Effector memory CD8-positive, alpha-beta T cell (primary cell): ENCODE results near the gene PPP1R16B.

ENCODE experiments used
- ATAC-seq: fragments of 150-1000 bp; cut with Tn5 transposase; replicated peaks from 2 replicates; pipeline ENCODE4 v1.10.0; 2021; ENCODE audit warnings: mild to moderate bottlenecking, moderate library complexity
- DNase-seq, 3 experiments: peaks; one replicate each; pipeline ENCODE4 v3.0.0; 2021
- H3K27ac Mint-ChIP-seq, 2 donors: one replicate each; pipeline ENCODE4 v1.8.0; 2022; ENCODE audit warnings: mild to moderate bottlenecking in 2 of 2, mixed read lengths in 2 of 2, moderate library complexity in 2 of 2
- H3K27me3 Mint-ChIP-seq, 2 donors: one replicate each; pipeline ENCODE4 v1.8.0; 2022; ENCODE audit warnings: mixed read lengths in 2 of 2
- H3K36me3 Mint-ChIP-seq: one replicate; pipeline ENCODE4 v1.8.0; 2022; ENCODE audit warnings: mild to moderate bottlenecking, moderate library complexity, mixed read lengths; ENCODE audit not compliant: insufficient read depth
- H3K4me1 Mint-ChIP-seq, 2 donors: one replicate each; pipeline ENCODE4 v1.8.0; 2022; ENCODE audit warnings: low read depth in 2 of 2, mixed read lengths in 2 of 2
- H3K4me3 Mint-ChIP-seq, 2 donors: one replicate each; pipeline ENCODE4 v1.8.0; 2022; ENCODE audit warnings: mild to moderate bottlenecking in 2 of 2, mixed read lengths in 2 of 2, moderate library complexity in 2 of 2
- H3K9me3 Mint-ChIP-seq, 2 donors: one replicate each; pipeline ENCODE4 v1.8.0; 2022; ENCODE audit warnings: mixed read lengths in 2 of 2
- total RNA-seq, 9 experiments: gene quantifications; one replicate each; lab custom pipeline; 2026; lab: John Stamatoyannopoulos, UW

PPP1R16B gene
- 163 to 834 (median 446) reads per million in 9 experiments for total RNA-seq

DNA sequence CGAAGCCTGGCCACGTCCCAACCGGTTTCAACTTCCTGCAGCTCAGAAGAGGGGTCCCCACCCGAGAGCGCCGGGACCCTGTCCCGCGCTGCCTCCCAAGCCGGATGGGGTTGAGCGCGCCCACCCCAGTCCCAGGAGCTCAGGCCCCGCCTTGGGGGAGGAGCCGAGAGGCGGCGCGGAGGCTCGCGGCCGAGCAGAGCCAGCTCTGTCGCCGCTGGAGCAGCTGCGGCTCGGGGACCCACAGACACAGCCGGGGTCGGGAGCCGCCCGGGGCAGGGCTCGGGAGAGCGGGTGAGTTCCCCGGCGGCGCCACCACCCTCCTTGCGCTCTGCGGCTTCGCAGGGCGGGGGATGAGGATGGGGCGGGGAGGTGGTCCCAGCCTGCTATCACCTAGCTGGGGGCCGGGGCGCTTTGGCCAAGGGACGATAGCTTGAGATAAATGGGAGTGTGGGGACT, at the start of gene PPP1R16B:
TSS of gene PPP1R16B (plus strand) at position 196 of the 456 bp plus-strand sequence. CDS start 30,229 bp downstream, outside the sequence.
- H3K27me3 Mint-ChIP-seq: no peaks in the 10 kb centered on the region
- H3K4me1 Mint-ChIP-seq: peaks cover 45 to 50% of the 10 kb centered on the region in 2 donors
- ATAC-seq: peak; percentile 65

DNA sequence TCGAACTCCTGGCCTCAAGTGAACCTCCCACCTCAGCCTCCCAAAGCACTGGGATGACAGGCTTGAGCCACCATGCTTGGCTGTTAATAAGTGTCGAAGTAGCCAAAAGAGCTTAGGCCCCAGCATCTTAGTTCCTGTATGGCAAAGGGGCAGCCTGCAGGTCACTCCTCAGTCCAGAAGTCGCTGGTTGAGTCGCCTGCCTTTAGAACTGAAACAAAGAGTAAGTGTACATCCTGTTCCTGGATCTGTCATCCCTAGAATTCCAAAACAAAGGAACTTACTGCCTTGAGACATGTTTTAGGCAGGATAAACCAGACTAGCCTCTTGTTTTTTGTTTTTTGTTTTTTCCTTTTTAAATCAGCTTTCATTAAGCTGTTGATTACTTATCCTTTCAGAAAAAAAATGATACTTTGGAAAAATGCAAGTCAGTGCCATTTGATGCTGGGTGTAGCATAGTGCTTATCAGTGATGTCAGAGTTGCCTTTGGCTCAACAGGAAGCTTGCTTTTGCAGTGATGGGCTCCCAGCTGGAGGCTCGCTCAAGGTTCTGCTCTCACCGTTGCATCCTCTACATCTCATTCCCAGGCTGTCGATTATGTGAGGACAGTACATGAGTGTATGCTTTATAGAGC, 48.2 kb upstream of the PPP1R16B start:
- Mint-ChIP-seq H3K27ac (no peak overlapping the region), H3K36me3 (peaks cover 67% of the 10 kb centered on the region), H3K4me1 (peaks cover 0 to 3% of the 10 kb centered on the region in 2 donors), H3K9me3 (no peaks in the 10 kb centered on the region), H3K4me3 (no peak overlapping the region), H3K27me3 (no peaks in the 10 kb centered on the region)
- ATAC-seq (no peak), DNase-seq (no peak)

More for the DNA sequence above, at the start of gene PPP1R16B:
- peak; percentile 88 to 89 (median 88) for DNase-seq
- Mint-ChIP-seq H3K9me3 (no peaks in the 10 kb centered on the region), H3K27ac (peak within 1 kb of the TSS; percentile 98 to 99), H3K36me3 (peaks cover 61% of the 10 kb centered on the region), H3K4me3 (peak within 1 kb of the TSS; percentile 85)

DNA sequence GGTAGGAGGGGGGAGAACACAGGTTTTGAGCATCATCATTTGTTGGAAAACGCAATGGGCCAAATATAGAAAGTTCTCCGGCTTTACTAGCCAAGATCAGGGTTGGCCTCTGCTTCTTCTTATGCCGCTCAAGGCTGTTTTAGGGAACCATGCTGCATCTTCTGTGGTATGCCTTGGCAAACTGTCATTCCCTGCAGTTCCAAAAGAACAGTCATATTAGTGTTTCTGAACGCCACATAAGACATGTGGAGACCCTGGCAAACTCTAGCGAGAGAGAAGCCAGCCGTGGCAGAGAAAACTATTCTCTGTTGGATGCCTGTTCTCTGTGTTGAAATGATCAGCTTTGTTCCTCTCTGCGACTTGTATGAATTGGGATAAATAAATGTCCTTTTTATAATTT, 46.4 kb upstream of the PPP1R16B start:
- no peak for ATAC-seq
- Mint-ChIP-seq H3K27ac (no peak overlapping the region), H3K4me1 (peaks cover 3 to 11% of the 10 kb centered on the region in 2 donors), H3K36me3 (peaks cover 58% of the 10 kb centered on the region), H3K27me3 (no peaks in the 10 kb centered on the region), H3K4me3 (no peak overlapping the region), H3K9me3 (no peaks in the 10 kb centered on the region)
- no peak for DNase-seq

DNA sequence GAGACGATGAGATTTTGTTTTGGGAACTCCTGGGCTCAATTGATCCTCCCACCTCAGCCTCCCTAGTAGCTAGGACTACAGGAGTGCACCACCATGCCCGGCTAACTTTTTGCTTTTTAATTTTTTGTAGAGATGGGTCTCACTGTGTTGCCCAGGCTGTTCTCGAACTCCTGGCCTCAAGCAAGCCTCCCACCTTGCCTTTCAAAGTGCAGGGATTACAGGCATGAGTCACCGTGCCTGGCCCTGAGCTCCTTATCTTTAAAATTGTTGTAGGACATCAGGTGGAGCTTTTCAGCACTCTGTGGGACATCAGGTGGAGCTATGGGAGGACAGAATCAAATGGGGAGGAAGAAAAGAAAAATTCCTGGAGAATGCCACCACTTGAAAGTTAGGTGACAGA, 44.5 kb upstream of the PPP1R16B start:
- Mint-ChIP-seq H3K27ac (peak overlapping the region; percentile 19 to 63), H3K4me3 (no peak overlapping the region), H3K9me3 (no peaks in the 10 kb centered on the region), H3K4me1 (peaks cover 4 to 20% of the 10 kb centered on the region in 2 donors), H3K27me3 (no peaks in the 10 kb centered on the region), H3K36me3 (peaks cover 50% of the 10 kb centered on the region)
- ATAC-seq (no peak), DNase-seq (no peak)

DNA sequence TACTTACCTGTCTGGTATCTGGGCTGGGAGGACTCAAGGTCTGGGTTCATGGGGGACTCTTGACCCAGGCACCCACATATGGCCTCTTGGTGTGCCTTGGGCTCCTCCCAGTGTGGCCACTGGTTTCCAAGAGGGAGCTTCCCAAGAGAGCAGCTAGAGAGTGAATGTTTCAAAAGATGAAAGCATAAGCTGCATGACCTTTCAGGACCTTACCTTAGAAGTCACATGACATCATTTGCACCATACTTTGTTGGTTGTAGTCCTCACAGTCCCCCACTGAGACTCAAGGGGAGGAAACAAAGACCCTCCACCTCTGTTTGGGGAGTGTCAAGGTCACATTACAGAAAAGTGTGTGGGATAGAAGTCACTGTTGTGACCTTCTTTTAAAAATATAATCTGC, 43.3 kb upstream of the PPP1R16B start:
- peaks cover 4 to 20% of the 10 kb centered on the region in 2 donors for H3K4me1 Mint-ChIP-seq
- peaks cover 53% of the 10 kb centered on the region for H3K36me3 Mint-ChIP-seq
- no peaks in the 10 kb centered on the region for H3K27me3 Mint-ChIP-seq
- no peak overlapping the region for H3K27ac Mint-ChIP-seq
- H3K9me3 Mint-ChIP-seq: no peaks in the 10 kb centered on the region
- H3K4me3 Mint-ChIP-seq: no peak overlapping the region
- DNase-seq (no peak), ATAC-seq (no peak)

DNA sequence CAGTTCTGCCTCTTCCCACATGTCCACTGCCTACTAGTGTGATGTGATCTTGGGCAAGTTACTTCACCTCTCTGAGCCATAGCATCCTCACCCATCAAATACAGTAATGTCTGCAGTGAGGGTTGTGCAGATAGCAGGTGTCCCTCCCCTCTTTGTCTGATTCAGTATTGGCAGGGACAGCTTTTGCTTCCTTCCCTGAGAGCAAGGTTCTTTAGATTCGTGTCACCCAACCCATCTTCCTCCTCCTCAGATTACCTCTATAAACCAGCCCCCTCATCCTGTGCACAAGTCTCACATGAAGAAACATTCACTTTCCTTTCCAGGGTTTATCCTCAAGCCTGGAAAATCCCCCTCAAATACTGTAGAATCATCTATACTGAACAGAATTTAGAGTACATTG, 41.9 kb upstream of the PPP1R16B start:
- DNase-seq (no peak), ATAC-seq (no peak)
- H3K27me3 Mint-ChIP-seq: no peaks in the 10 kb centered on the region
- H3K27ac Mint-ChIP-seq: no peak overlapping the region
- H3K36me3 Mint-ChIP-seq: peaks cover 50% of the 10 kb centered on the region
- H3K9me3 Mint-ChIP-seq: no peaks in the 10 kb centered on the region
- peaks cover 7 to 24% of the 10 kb centered on the region in 2 donors for H3K4me1 Mint-ChIP-seq
- H3K4me3 Mint-ChIP-seq: no peak overlapping the region

DNA sequence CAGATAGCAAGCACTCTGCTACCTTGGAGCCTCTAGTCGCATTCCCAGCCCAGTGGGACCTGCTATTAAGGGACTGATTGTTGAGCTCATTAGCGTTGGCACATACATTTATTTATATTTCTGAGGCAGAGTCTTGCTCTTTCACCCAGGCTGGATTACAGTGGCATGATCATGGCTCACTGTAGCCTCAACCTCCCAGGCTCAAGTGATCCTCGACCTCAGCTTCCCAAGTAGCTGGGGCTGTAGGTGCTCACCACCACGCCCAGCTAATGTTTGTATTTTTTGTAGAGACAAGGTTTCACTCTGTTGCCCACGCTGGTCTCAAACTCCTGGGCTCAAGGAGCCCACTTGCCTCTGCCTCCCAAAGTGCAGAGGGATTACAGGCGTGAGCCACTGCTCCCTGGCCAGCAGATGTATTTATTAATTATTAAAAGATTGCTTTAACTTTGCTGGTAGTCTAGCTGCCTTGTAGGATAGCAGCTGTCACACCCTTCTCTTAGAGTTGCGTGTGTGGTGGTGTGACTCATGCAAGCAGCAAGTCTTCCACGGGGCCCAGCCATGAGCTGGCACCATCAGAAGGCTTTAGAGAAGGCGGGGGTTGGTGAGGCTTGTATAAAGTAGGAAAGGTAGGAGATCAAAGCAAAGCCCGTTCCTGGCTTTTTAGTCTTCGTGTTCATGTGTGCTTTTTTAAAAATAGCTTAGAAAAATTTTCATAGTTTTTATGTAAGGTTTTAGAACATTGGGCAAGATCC, 40.8 kb upstream of the PPP1R16B start:
- ATAC-seq (peak; percentile 73), DNase-seq (peak in 1 of 3 experiments; percentile 5)
- no peak overlapping the region for H3K27ac Mint-ChIP-seq
- peaks cover 11 to 24% of the 10 kb centered on the region in 2 donors for H3K4me1 Mint-ChIP-seq
- no peaks in the 10 kb centered on the region for H3K27me3 Mint-ChIP-seq
- H3K4me3 Mint-ChIP-seq: no peak overlapping the region
- H3K9me3 Mint-ChIP-seq: no peaks in the 10 kb centered on the region
- H3K36me3 Mint-ChIP-seq: peaks cover 46% of the 10 kb centered on the region

DNA sequence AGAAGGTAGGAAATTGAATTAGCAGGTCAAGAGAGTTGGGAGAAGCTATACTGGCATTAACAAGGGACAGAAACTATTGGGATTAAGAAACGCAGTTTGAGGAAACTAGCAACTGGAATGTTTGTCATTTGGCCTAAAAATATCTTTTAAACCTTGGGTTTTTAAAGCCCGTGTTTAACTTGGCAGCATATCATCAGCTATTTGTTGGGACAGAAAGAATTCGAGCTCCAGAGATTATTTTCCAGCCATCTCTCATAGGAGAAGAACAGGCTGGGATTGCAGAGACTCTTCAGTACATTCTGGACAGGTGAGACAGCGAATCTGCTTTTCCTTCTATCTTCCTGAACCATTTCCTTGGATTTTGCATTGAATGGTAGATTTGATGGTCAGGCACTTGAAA, 39.4 kb upstream of the PPP1R16B start:
- H3K4me3 Mint-ChIP-seq: no peak overlapping the region
- ATAC-seq: no peak
- DNase-seq: no peak
- peaks cover 43% of the 10 kb centered on the region for H3K36me3 Mint-ChIP-seq
- no peaks in the 10 kb centered on the region for H3K27me3 Mint-ChIP-seq
- H3K4me1 Mint-ChIP-seq: peaks cover 11 to 24% of the 10 kb centered on the region in 2 donors
- H3K9me3 Mint-ChIP-seq: no peaks in the 10 kb centered on the region
- H3K27ac Mint-ChIP-seq: no peak overlapping the region

DNA sequence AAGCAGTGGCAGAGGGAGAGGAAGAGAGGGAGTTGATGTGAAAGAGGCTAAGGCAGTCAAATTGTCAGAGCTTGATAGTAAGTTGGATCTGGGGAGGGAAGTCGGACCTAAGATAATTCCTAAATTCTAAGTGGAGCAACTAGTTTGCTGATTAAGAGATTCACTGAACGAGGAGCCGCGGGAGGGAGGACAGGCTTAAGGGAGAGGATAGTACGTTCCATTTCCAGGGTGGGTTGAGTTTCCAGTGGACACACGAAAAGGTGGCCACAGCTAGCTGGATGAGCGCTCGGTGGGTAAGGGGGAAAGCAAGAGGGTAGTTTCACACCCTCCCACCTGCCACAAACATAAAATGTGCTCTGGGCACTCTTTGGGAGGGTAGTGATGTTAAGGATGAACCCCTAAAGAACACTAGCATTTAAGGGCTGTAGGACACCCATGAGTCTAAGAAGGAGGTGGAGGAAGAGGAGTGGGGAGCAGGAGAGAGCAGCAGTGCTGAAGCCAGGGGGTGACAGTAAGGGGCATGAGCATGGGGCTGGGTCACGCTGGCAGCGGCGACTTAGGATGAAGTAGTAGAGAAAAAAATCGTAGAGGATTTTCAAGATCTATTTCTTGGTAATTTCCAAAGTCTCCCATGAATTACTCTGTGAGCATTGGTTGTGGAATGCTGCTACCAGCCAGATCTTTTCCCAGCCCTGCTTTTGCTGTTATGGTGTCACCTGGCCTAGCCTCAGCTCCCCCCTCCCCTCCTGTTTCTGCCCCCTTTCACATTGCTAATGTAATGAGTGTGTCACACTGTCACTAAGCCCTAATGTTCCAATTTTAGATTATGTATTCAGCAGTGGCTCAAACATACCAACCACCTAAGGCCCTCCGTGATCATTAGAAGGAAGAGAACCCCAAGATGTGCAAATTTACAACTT, 35.9 kb upstream of the PPP1R16B start:
- DNase-seq (no peak), ATAC-seq (no peak)
- Mint-ChIP-seq H3K27ac (peak overlapping the region in 1 of 2 donors; percentile 72), H3K4me1 (peaks cover 8 to 9% of the 10 kb centered on the region in 2 donors), H3K4me3 (no peak overlapping the region), H3K36me3 (peaks cover 57% of the 10 kb centered on the region), H3K9me3 (peaks cover 3 to 8% of the 10 kb centered on the region in 2 donors), H3K27me3 (no peaks in the 10 kb centered on the region)

DNA sequence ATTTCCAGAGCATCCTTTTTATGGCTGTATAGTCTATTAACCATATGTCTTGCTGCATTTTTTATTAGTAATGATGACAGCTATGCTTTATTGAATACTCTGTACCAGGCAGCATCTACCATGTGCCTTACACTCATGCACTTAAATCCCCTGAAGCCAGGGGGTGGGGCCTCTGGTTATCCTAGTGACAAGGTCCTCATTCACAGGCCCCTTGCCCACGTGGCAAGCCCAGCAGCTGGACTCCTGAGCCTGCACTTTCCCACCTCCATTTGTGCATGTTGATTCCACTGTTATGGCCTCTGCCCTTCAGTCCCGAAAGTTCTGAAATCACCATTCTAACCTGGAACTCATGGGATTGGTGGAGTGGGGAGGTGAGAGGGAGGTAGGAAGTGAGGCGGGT, 35.0 kb upstream of the PPP1R16B start:
- peaks cover 54% of the 10 kb centered on the region for H3K36me3 Mint-ChIP-seq
- peaks cover 4 to 8% of the 10 kb centered on the region in 2 donors for H3K4me1 Mint-ChIP-seq
- peaks cover 3 to 8% of the 10 kb centered on the region in 2 donors for H3K9me3 Mint-ChIP-seq
- H3K27ac Mint-ChIP-seq: peak overlapping the region in 1 of 2 donors; percentile 71
- DNase-seq: no peak
- no peaks in the 10 kb centered on the region for H3K27me3 Mint-ChIP-seq
- ATAC-seq: no peak
- no peak overlapping the region for H3K4me3 Mint-ChIP-seq

DNA sequence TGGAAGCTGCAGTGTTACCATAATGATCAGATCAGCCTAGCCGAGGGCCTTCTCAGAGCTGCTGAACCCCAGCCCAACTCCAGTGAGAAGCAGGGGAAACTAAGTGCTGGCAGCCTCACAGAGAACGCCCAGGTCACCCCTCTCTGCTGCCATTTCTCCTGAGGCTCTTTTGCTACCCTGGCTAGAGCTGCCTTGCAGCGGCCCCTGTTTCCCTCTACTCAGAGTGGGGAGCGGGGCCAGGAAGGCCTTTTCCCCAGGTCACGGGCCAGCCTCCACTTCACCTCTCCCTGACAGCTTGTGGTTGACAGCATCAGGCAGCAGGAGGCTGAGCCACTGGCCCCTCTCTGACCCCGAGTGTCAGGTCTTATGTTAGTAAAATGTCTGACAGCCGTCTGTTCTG, 34.5 kb upstream of the PPP1R16B start:
- Mint-ChIP-seq H3K27ac (peak overlapping the region in 1 of 2 donors; percentile 71), H3K9me3 (peaks cover 3 to 8% of the 10 kb centered on the region in 2 donors), H3K4me3 (no peak overlapping the region), H3K36me3 (peaks cover 54% of the 10 kb centered on the region), H3K4me1 (peaks cover 6 to 8% of the 10 kb centered on the region in 2 donors), H3K27me3 (no peaks in the 10 kb centered on the region)
- ATAC-seq (no peak), DNase-seq (no peak)

DNA sequence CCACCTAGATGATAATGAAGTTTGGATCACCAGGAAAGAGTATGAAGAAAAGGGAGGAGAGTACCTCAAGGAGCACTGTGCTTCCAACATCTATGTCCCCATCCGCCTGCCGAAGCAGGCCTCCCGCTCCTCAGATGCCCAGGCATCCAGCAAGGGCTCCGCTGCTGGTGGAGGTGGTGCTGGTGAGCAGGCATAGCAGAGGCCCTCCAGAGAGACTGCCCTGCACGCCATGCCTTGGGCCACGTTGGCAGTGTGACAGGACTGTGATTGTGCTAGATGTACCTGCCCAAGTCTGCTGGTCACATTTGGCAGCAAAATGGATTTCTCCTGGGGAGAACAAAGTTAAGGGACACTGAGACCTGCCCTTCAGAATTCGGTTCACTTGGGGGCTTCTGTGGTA, 33.9 kb upstream of the PPP1R16B start:
- Mint-ChIP-seq H3K27me3 (no peaks in the 10 kb centered on the region), H3K36me3 (peaks cover 48% of the 10 kb centered on the region), H3K9me3 (peaks cover 3 to 8% of the 10 kb centered on the region in 2 donors), H3K4me1 (peaks cover 8 to 12% of the 10 kb centered on the region in 2 donors), H3K27ac (peak overlapping the region in 1 of 2 donors; percentile 71), H3K4me3 (no peak overlapping the region)
- ATAC-seq: no peak
- no peak for DNase-seq

DNA sequence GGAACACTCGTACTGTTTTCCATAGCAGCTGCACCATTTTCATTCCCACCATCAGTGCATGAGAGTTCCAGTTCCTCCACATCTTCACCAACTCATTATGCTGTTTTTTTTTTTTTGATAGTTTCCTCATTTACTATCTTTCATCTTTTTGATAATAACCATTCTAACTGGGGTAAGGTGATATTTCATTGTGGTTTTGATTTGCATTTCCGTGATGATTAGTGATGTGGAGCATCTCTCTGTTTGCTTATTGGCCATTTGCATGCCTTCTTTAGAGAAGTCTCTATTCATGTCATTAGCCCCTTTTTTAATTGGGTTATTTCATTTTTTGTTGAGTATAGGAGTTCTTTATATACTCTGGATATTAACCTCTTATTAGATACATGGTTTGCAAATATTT, 31.3 kb upstream of the PPP1R16B start:
- peaks cover 38% of the 10 kb centered on the region for H3K36me3 Mint-ChIP-seq
- peaks cover 4 to 8% of the 10 kb centered on the region in 2 donors for H3K4me1 Mint-ChIP-seq
- H3K27me3 Mint-ChIP-seq: no peaks in the 10 kb centered on the region
- peak overlapping the region in 1 of 2 donors; percentile 95 for H3K27ac Mint-ChIP-seq
- DNase-seq (no peak), ATAC-seq (no peak)
- H3K9me3 Mint-ChIP-seq: peaks cover 3 to 8% of the 10 kb centered on the region in 2 donors
- H3K4me3 Mint-ChIP-seq: no peak overlapping the region
